SIG-M5 treated with dmso at 0.1 percent for 504 hours (cell line): ENCODE measurements around the gene SLC49A4.

ENCODE experiments used
- DNase-seq: peaks from one replicate; lab custom pipeline; 2025; ENCODE audit not compliant: unreplicated experiment; lab: John Stamatoyannopoulos, UW

The SLC49A4 gene

GRCh38 chr3:122785231-122785630 lies 9.6 kb upstream of the SLC49A4 start:
- no peak for DNase-seq

GRCh38 chr3:122786066-122786465 lies 8.8 kb upstream of the SLC49A4 start:
- DNase-seq, result no peak

- DNase-seq, result no peak
Measured at GRCh38 chr3:122787872-122788271, 7.0 kb upstream of the SLC49A4 start.

- DNase-seq, result no peak
Measured at GRCh38 chr3:122789585-122790273, 5.1 kb upstream of the SLC49A4 start.

- DNase-seq, result no peak
Measured at GRCh38 chr3:122793568-122794416, 1.1 kb upstream of the SLC49A4 start, which contains the start of gene HSPBAP1. Gene HSPBAP1 (minus strand): TSS chr3:122793831. CDS start chr3:122793680, 151 bp downstream.

- no peak for DNase-seq
Measured at GRCh38 chr3:122794483-122794778, 438 bp upstream of the SLC49A4 start.

- no peak for DNase-seq
Measured at GRCh38 chr3:122795674-122796195, 866 bp downstream of the SLC49A4 start.

GRCh38 chr3:122797291-122797690 lies 2.4 kb downstream of the SLC49A4 start:
- peak; percentile 40 for DNase-seq

GRCh38 chr3:122799322-122799721 lies 4.5 kb downstream of the SLC49A4 start:
- no peak for DNase-seq

GRCh38 chr3:122800031-122800430 lies 5.2 kb downstream of the SLC49A4 start:
- DNase-seq, result no peak

GRCh38 chr3:122800706-122801237 lies 5.9 kb downstream of the SLC49A4 start:
- DNase-seq, result peak; percentile 13

GRCh38 chr3:122802323-122802722 lies 7.5 kb downstream of the SLC49A4 start:
- DNase-seq, result no peak

GRCh38 chr3:122803977-122804376 lies 9.1 kb downstream of the SLC49A4 start:
- no peak for DNase-seq

- DNase-seq, result no peak
Measured at GRCh38 chr3:122810734-122811133, 15.9 kb downstream of the SLC49A4 start.

GRCh38 chr3:122816587-122816986 lies 21.7 kb downstream of the SLC49A4 start:
- DNase-seq, result no peak

- DNase-seq, result no peak
Measured at GRCh38 chr3:122824465-122825381, 29.9 kb downstream of the SLC49A4 start.

- no peak for DNase-seq
Measured at GRCh38 chr3:122825460-122825859, 30.6 kb downstream of the SLC49A4 start.

- no peak for DNase-seq
Measured at GRCh38 chr3:122826278-122826677, 31.4 kb downstream of the SLC49A4 start.

- no peak for DNase-seq
Measured at GRCh38 chr3:122828281-122828680, 33.4 kb downstream of the SLC49A4 start.

GRCh38 chr3:122835590-122835989 lies 40.7 kb downstream of the SLC49A4 start:
- DNase-seq, result no peak

- no peak for DNase-seq
Measured at GRCh38 chr3:122843604-122844003, 48.7 kb downstream of the SLC49A4 start.
